Body of pancreas (tissue), 4 donors: ENCODE measurements around the gene RBM8A. TPM values are rescaled to one million over a fixed set of nuclear protein-coding genes. Genes with fewer than 3 reads are reported as not detected.

Experiments
- ATAC-seq: fragments of 150-250 bp; one replicate; pipeline ENCODE4 v1.9.1; 2016
- DNase-seq, 4 donors: peaks; one replicate each; pipeline ENCODE4 v3.0.0-alpha.2; 2019
- H3K27ac ChIP-seq, 4 donors: fragments of 200-600 bp; sonication (generic); 1 replicate in 3 of 4; 2 replicates in 1 of 4; pipeline versions ENCODE4 v1.5.1 to v1.6.1; 2016 to 2019; ENCODE audit warnings: mild to moderate bottlenecking in 1 of 4, mixed read lengths in 1 of 4, moderate library complexity in 1 of 4
- H3K27me3 ChIP-seq, 2 donors: fragments of 200-600 bp; sonication (generic); one replicate each; pipeline ENCODE4 v1.6.0; 2016; ENCODE audit warnings: mild to moderate bottlenecking in 1 of 2
- H3K36me3 ChIP-seq, 2 donors: fragments of 200-600 bp; sonication (generic); replicated peaks in 1 of 2; 2 replicates each; pipeline ENCODE4 v1.5.1; 2016; ENCODE audit warnings: low read depth in 2 of 2; ENCODE audit not compliant: insufficient read depth in 1 of 2
- H3K4me1 ChIP-seq: fragments of 200-600 bp; sonication (generic); one replicate; pipeline ENCODE4 v1.6.0; 2016
- H3K4me3 ChIP-seq, 2 donors: fragments of 200-600 bp; sonication (generic); 1 replicate in 1 of 2; 2 replicates in 1 of 2; pipeline ENCODE4 v1.5.1; 2016 to 2019
- H3K9me3 ChIP-seq, 3 donors: fragments of 200-600 bp; sonication (generic); 1 replicate in 2 of 3; 2 replicates in 1 of 3; pipeline ENCODE4 v1.5.1; 2016
- CTCF ChIP-seq, 7 experiments: fragments of 450-650 bp in 4 of 7; fragments of 200-600 bp in 3 of 7; sonication (generic) in 3 of 7; IDR thresholded peaks; one replicate each; pipeline ENCODE4 v1.5.1; 2016 to 2019; ENCODE audit warnings: antibody characterized with exemption in 7 of 7
- POLR2A ChIP-seq, 3 donors: fragments of 450-650 bp; IDR thresholded peaks; one replicate each; pipeline ENCODE4 v1.6.1; 2016; ENCODE audit warnings: antibody characterized with exemption in 3 of 3, mild to moderate bottlenecking in 2 of 3
- WGBS, 2 donors: methylation state at CpG; one replicate each; pipeline ENCODE4 v1.1.5; 2017; 5-methylcytosine and 5-hydroxymethylcytosine counted together
- intact Hi-C: fragments of 100-400 bp; cut with DNase I; formaldehyde crosslinking; loops from one replicate; pipeline ENCODE4 v1.15.1; 2023
- total RNA-seq, 2 donors: library from RNA; depleted of rRNA; stranded (reverse); fragments of >200 nt; gene quantifications; one replicate each; pipeline ENCODE4 v1.1.0, GENCODE V29; 2016

The RBM8A gene
- total RNA-seq, 2 donors from 2014 or later: 47.2 to 70.2 TPM

DNA sequence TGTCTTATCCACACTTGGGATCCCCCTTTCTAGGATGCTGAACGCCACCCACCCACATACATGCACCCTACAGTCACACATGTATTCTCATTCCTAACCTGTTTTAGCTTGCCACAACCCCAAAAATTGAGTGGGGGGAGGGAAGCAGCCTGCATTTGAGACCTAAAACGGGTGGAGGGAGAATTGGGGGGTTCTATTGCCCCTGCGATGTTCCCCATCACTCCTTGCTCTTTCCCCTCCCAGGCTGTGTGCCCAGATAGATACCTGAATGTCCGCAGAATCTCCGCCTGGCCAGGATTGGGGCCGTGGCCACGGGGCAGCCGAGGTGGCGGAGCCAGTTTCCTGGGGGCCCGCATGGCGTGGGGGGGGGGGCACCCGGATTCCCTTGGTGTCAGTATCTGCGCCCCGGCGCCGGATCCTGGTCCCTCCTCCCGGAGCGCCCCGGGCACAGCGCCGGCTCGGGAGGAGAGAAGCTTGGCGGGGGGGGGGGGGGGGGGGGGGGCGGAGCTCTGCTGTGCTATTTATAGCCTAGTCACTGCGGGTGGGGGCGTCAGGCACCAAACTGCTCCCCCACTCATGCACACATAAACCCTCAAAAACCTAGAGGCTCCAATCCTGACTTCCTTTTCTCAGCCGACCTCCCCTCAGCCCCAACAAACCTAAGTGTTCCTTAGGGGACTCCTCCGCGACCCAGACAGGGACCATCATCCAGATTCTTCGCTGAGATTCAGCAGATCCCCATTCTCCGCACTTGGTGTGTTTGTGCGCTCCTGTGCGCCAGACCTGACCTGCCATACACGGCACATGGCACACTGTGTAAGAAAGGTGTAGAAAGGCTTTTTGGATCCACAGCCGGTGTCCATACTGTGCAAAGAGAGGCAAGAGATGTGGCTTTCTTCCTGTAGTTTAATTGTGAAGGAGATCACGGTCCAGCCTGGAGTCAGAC lies 35.1 kb upstream of the RBM8A start:
- no peak for ATAC-seq
- no peak for TF ChIP-seq POLR2A (IDR thresholded peaks at IDR 0.05)
- no peak for TF ChIP-seq CTCF (IDR thresholded peaks at IDR 0.05)
- H3K36me3 ChIP-seq: no peaks in the 10 kb centered on the region
- no peaks in the 10 kb centered on the region for H3K27me3 ChIP-seq
- peak in 2 of 4 donors; percentile 26 to 55 for DNase-seq
- H3K27ac ChIP-seq: peak overlapping the region in 2 of 4 donors; percentile 26 to 90
- WGBS, 2 donors: 7 to 23% methylated on average over 15 to 34 of the region's 36 CpGs
- H3K4me3 ChIP-seq: no peak overlapping the region
- no peaks in the 10 kb centered on the region for H3K9me3 ChIP-seq
- intact Hi-C loops: no loop called here
- H3K4me1 ChIP-seq: peaks cover 45% of the 10 kb centered on the region

GRCh38 chr1:145961425-145962156 lies 34.3 kb upstream of the RBM8A start:
- Histone ChIP-seq H3K4me1 (peaks cover 54% of the 10 kb centered on the region), H3K27me3 (no peaks in the 10 kb centered on the region), H3K36me3 (no peaks in the 10 kb centered on the region), H3K9me3 (no peaks in the 10 kb centered on the region), H3K27ac (peak overlapping the region in 1 of 4 donors; percentile 62), H3K4me3 (peak overlapping the region; percentile 44 to 45)
- ATAC-seq (no peak), DNase-seq (peak in 2 of 4 donors; percentile 29 to 49)
- intact Hi-C loops: no loop called here
- 2 to 5% methylated on average over 29 to 57 of the region's 57 CpGs for WGBS, 2 donors
- TF ChIP-seq CTCF (IDR thresholded peaks at IDR 0.05) (no peak), POLR2A (IDR thresholded peaks at IDR 0.05) (no peak)

DNA sequence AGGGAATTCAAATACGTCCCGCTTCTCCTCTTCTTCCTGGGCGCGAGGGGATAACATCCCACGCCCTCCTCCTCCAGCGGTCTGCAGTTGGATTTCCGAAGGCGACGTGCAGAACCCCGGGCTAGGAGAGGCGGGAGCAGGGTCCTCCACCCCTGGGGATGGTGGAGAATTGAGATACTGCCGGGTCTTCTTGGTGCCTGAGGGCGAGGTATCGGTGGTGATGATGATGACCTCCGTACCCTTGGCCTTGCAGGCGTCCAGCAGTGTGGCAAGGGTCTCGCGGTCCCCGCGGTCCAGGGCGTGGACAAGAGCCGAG lies 33.8 kb upstream of the RBM8A start:
- Histone ChIP-seq H3K4me3 (peak overlapping the region; percentile 44 to 45), H3K9me3 (no peaks in the 10 kb centered on the region), H3K27me3 (no peaks in the 10 kb centered on the region), H3K36me3 (no peaks in the 10 kb centered on the region), H3K27ac (peak overlapping the region in 3 of 4 donors; percentile 48 to 62 (median 48)), H3K4me1 (peaks cover 59% of the 10 kb centered on the region)
- TF ChIP-seq CTCF (IDR thresholded peaks at IDR 0.05) (no peak), POLR2A (IDR thresholded peaks at IDR 0.05) (no peak)
- DNase-seq (no peak), ATAC-seq (no peak)
- WGBS, 2 donors: 2 to 3% methylated on average over 11 to 22 of the region's 22 CpGs
- intact Hi-C loops: no loop called here

DNA sequence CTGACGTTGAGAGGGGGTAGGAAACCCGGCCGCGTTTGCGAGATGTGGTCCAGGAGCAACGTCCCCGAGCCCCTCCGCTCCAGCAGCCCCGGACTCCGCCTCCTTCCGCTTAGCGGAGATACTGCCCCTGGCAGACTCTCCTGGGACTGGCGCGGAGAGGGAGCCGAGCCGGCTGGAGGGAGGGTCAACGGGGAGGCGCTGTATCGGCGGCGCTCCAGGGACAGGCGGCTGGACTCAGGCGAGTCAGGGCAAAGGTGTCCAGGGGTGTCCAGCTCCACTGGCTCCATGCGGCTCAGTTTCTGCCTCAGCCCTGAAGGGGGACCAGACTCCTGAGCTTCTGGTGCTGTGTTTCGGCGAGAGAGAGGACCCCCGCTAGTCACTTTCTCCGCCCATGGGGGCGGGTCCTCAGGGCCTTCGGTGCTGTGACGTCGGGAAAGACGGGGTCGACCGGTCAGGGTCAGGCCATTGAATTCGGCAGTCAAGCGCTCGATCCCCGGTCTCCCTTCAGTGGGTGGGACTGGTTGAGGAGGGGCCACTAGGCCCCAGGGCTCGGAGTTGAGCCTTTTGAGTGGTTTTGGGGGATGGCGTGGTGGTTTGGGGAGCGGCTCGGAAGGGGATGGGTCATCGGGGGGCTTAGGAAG lies 33.3 kb upstream of the RBM8A start:
- Histone ChIP-seq H3K4me1 (peaks cover 60% of the 10 kb centered on the region), H3K36me3 (no peaks in the 10 kb centered on the region), H3K4me3 (peak overlapping the region; percentile 44 to 45), H3K27me3 (no peaks in the 10 kb centered on the region), H3K9me3 (no peaks in the 10 kb centered on the region), H3K27ac (peak overlapping the region in 3 of 4 donors; percentile 48 to 62 (median 48))
- TF ChIP-seq POLR2A (IDR thresholded peaks at IDR 0.05) (peak; percentile 25 to 68 (median 53)), CTCF (IDR thresholded peaks at IDR 0.05) (peak in 5 of 7 experiments; percentile 7 to 23 (median 21))
- DNase-seq: peak; percentile 67 to 80 (median 78)
- peak; percentile 28 for ATAC-seq
- intact Hi-C loops: no loop called here
- 1 to 2% methylated on average over 20 to 37 of the region's 44 CpGs for WGBS, 2 donors
